Activated CD4-positive, alpha-beta memory T cell treated with anti-CD3 and anti-CD28 coated beads for 36 hours (primary cell): ENCODE results near the gene MYH4. TPM values are rescaled to one million over a fixed set of nuclear protein-coding genes. Genes with fewer than 3 reads are reported as not detected.

Source experiments
- CTCF ChIA-PET: fragments of 350-600 bp; sonication (Branson Sonifier 250); formaldehyde crosslinking; loops from one replicate; lab custom pipeline; 2021; ENCODE audit warnings: antibody characterized with exemption, inconsistent platforms; lab: Charles Lee
- POLR2A ChIA-PET: fragments of 350-600 bp; sonication (Branson Sonifier 250); formaldehyde crosslinking; loops from one replicate; lab custom pipeline; 2021; ENCODE audit warnings: antibody characterized with exemption; lab: Charles Lee
- DNase-seq: peaks from one replicate; pipeline ENCODE4 v3.0.0-alpha.2; 2020
- H3K27ac Mint-ChIP-seq: one replicate; pipeline ENCODE4 v1.8.0; 2021; ENCODE audit warnings: mixed read lengths
- H3K27me3 Mint-ChIP-seq: one replicate; pipeline ENCODE4 v1.8.0; 2021; ENCODE audit warnings: mixed read lengths
- H3K36me3 Mint-ChIP-seq: one replicate; pipeline ENCODE4 v1.8.0; 2021; ENCODE audit warnings: mixed read lengths
- H3K4me1 Mint-ChIP-seq: one replicate; pipeline ENCODE4 v1.8.0; 2021; ENCODE audit warnings: low read depth, mixed read lengths
- H3K4me3 Mint-ChIP-seq: one replicate; pipeline ENCODE4 v1.8.0; 2021; ENCODE audit warnings: mild to moderate bottlenecking, mixed read lengths
- H3K9me3 Mint-ChIP-seq: one replicate; pipeline ENCODE4 v1.8.0; 2021; ENCODE audit warnings: mixed read lengths
- intact Hi-C: fragments of 100-400 bp; cut with micrococcal nuclease; formaldehyde crosslinking; loops from one replicate; pipeline ENCODE4 v1.15.1; 2023
- total RNA-seq, 2 experiments: library from RNA; stranded (reverse); gene quantifications; one replicate each; pipeline ENCODE4 v1.2.3, GENCODE V29; 2021

MYH4 gene
- total RNA-seq, 2 experiments from 2014 or later = not detected

DNA sequence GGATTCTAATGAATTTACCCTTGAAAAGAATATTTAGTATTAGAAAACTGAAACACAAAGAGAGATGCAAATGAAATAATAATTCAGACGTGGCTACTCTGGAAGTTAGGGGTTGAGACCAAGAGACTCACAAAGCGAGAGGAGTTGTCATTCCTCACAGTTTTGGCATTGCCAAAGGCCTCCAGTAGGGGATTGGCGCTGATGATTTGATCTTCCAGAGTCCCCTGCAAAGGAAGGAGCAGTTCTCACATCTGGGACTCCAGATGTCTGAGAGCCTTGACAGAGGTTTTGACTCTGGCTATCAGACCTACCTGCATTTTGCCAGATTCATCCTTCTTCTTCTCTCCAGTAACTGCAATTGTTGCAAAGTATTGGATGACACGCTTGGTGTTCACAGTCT lies 54.2 kb downstream of the MYH4 start:
- POLR2A ChIA-PET = no interaction called here

DNA sequence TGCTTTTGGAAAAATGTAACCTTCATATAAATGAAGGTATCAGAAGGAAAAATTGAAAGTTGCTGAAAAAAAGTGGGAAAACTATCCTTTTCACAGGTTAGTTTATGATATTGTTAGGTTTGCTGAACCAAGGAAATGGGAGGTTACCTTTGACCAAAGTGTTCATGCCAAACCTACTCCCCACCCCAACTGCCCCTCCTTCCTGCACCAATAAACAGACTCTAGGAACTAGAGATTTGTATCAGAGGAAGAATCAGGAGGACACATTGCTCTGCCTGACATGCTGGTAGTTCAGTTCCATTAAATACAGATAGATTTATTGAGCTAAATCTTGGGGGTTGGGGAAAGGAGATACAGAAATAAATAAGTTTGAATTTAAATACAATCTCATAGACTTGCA lies 65.8 kb downstream of the MYH4 start:
- H3K9me3 Mint-ChIP-seq = no peaks in the 10 kb centered on the region
- POLR2A ChIA-PET = no interaction called here
- no peaks in the 10 kb centered on the region for H3K4me1 Mint-ChIP-seq
- H3K36me3 Mint-ChIP-seq = no peaks in the 10 kb centered on the region
- no peak overlapping the region for H3K27ac Mint-ChIP-seq
- no peak overlapping the region for H3K4me3 Mint-ChIP-seq
- intact Hi-C loops = no loop called here
- H3K27me3 Mint-ChIP-seq = peaks cover 1% of the 10 kb centered on the region
- CTCF ChIA-PET = no interaction called here
- DNase-seq = no peak

More for the DNA sequence above, 54.2 kb downstream of the MYH4 start:
- H3K4me1 Mint-ChIP-seq = no peaks in the 10 kb centered on the region
- H3K4me3 Mint-ChIP-seq = no peak overlapping the region
- H3K27ac Mint-ChIP-seq = no peak overlapping the region
- H3K9me3 Mint-ChIP-seq = no peaks in the 10 kb centered on the region
- no peak for DNase-seq
- intact Hi-C loops = no loop called here
- H3K27me3 Mint-ChIP-seq = no peaks in the 10 kb centered on the region
- H3K36me3 Mint-ChIP-seq = no peaks in the 10 kb centered on the region
- CTCF ChIA-PET = no interaction called here

DNA sequence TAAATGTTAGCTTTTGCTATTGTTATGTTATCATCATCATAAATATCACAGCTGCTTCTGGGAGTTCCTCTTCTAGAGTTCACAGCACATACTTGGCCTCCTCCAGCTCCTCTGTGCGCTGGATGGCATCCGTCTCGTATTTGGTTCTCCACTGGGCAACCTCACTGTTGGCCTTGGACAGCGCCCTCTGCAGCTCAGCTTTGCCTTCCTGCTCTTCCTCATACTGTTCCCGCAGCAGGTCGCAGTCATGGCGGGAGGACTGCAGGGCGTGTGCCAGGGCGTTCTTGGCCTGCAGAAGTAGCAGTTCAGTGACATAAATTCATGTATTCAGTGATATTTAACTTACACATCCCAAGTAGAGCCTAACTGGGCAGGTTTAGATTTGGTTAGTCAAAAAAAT lies 71.0 kb downstream of the MYH4 start:
- no peaks in the 10 kb centered on the region for H3K9me3 Mint-ChIP-seq
- POLR2A ChIA-PET = no interaction called here
- DNase-seq = no peak
- peaks cover 5% of the 10 kb centered on the region for H3K27me3 Mint-ChIP-seq
- CTCF ChIA-PET = no interaction called here
- no peaks in the 10 kb centered on the region for H3K36me3 Mint-ChIP-seq
- no peak overlapping the region for H3K27ac Mint-ChIP-seq
- H3K4me3 Mint-ChIP-seq = no peak overlapping the region
- H3K4me1 Mint-ChIP-seq = no peaks in the 10 kb centered on the region
- intact Hi-C loops = no loop called here

DNA sequence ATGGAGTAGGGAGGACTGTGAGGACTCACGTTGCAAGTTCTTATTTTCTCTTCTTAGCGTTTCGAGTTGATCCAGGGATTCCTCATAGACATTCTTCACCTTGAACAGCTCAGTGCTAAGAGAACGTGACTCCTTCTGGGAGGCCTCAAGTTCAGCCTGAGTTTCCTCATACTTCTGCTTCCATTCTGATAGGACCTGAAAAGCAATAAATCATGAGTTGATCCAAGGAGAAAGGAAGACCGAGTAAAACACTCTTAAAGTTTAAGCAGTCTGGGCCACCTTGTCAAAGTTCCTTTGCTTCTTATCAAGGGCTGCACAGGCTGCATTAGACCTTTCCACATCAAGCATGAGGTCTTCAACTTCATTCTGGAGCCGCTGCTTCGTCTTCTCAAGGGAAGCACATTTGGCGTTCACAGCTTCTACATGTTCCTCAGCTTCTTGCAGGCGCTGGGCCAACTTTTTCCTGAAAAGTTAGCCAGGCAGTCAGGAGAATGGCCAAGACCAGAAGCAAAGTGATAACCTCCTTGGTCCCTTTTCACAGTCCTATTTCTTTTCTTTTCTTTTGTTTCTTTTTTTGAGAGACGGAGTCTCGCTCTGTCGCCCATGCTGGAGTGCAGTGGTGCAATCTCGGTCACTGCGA lies 72.7 kb downstream of the MYH4 start:
- Mint-ChIP-seq H3K9me3 (no peaks in the 10 kb centered on the region), H3K27me3 (peaks cover 3% of the 10 kb centered on the region), H3K4me1 (no peaks in the 10 kb centered on the region), H3K4me3 (no peak overlapping the region), H3K36me3 (no peaks in the 10 kb centered on the region), H3K27ac (no peak overlapping the region)
- DNase-seq = no peak
- intact Hi-C loops = no loop called here
- ChIA-PET POLR2A (no interaction called here), CTCF (no interaction called here)

DNA sequence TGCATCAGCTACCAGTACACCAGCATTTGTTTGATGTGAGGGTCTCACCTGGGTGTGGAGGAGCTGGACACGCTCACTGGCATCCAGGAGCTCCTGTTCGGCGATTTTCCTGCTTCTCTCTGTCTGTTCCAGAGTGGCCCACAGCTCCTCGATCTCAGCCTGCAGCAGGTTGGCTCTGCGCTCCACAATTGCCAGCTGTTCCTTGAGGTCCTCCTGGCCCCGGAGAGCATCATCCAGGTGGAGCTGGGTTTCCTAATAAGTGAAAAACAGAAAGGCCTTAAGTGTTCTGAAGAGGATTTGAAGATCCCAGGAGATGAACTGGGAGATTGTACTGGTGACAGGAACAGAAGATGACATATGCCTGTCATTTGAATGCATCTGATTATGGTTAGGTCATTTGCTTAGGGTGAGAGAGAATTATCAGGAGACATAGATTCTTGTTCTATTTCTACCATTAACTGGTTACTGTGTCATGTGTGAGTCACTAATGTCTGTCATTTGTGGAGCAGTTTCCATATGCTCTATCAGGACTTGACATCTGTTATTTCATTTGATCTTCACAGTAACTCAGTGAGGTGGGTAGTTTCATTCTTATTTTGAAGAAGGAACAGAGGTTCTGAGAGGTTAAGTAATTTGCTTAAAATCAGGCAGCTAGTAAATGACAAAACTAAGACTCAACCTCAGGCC lies 75.0 kb downstream of the MYH4 start:
- no peaks in the 10 kb centered on the region for H3K36me3 Mint-ChIP-seq
- no peaks in the 10 kb centered on the region for H3K9me3 Mint-ChIP-seq
- H3K4me3 Mint-ChIP-seq = no peak overlapping the region
- no peak for DNase-seq
- POLR2A ChIA-PET = no interaction called here
- H3K27me3 Mint-ChIP-seq = peaks cover 5% of the 10 kb centered on the region
- no peaks in the 10 kb centered on the region for H3K4me1 Mint-ChIP-seq
- CTCF ChIA-PET = no interaction called here
- no peak overlapping the region for H3K27ac Mint-ChIP-seq
- intact Hi-C loops = no loop called here

Other genes with a start within 250 kb of the MYH4 start
- gene MYH13, start 96.6 kb downstream of the MYH4 start, total RNA-seq = not detected
- not detected for gene MYH8, start 47.6 kb downstream of the MYH4 start, total RNA-seq
- not detected for gene MYH1, start 49.0 kb upstream of the MYH4 start, total RNA-seq
- gene MYH2, start 80.1 kb upstream of the MYH4 start, total RNA-seq = not detected
- 1 to 10 TPM; 1.6 to 2.4 TPM for gene MYH3, start 187.8 kb upstream of the MYH4 start, total RNA-seq
- gene SCO1, start 228.0 kb upstream of the MYH4 start, total RNA-seq = 10 to 100 TPM; 34.6 to 36.4 TPM
- 10 to 100 TPM; 12.4 to 13.5 TPM for gene ADPRM, start 228.0 kb upstream of the MYH4 start, total RNA-seq